GM19397 (cell line): ENCODE results near the gene OTUB1.

Experiments
- ATAC-seq: cut with Tn5 transposase; IDR thresholded peaks from one replicate; pipeline ENCODE4 v1.9.1; 2021; ENCODE audit warnings: mild to moderate bottlenecking, moderate library complexity; ENCODE audit not compliant: unreplicated experiment

The OTUB1 gene

DNA sequence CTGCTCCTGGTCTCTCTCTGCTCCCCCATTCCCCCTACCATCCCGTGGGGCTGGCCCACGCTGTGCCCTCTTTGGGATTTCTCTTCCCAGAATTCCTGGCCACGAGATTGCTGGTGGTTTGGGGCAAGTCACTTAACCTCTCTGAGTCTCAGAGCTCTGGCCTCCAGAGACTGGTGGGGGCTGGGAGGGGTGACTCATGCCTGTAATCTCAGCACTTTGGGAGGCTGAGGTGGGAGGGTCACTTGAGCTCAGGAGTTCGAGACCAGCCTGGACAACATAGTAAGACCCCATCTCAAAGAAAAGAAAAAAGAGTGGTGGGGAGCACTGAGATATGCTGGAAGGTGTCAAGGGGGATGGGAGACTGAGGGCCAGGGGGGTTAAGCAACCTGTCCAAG, 18.3 kb downstream of the OTUB1 start:
- ATAC-seq, result no peak

DNA sequence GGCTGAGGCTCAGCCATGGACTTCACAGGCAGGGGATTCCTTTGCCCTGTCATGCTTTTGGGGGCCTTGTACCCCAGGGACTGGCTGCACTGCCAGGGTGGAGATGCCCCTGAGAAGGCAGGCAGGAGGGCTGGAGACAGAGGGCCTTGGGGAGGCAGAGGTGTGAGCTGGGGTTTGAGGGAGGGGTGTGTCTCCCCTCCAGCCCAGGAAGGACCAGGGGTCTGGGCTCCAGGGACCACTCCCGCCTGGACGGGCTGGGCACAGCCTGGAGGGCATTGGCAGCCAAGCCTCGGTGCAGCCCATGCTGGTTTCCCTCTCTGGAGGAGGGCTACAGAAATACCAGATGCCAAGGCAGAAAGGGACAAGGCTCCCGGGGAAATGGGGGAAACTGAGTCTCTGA, 19.5 kb downstream of the OTUB1 start:
- no peak for ATAC-seq

DNA sequence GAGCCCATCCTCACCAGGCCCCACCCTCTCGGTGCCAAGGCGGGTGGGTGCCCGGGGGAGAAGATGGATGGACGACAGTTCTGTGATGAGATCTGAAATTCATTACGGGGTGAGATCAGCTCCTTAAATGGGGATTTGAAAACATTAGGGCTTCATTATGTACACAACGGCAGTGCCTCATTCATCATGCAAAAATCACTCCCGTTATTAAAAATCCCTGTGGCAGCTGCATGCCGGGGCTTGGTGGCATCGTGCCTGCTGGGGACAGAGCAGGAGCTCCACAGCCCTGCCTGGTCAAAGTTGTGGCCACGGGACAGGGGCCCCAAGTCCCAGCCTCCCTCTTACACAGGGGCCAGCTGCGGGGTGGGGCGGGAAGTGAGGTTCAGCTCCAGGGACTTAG, 20.2 kb downstream of the OTUB1 start:
- ATAC-seq, result no peak

DNA sequence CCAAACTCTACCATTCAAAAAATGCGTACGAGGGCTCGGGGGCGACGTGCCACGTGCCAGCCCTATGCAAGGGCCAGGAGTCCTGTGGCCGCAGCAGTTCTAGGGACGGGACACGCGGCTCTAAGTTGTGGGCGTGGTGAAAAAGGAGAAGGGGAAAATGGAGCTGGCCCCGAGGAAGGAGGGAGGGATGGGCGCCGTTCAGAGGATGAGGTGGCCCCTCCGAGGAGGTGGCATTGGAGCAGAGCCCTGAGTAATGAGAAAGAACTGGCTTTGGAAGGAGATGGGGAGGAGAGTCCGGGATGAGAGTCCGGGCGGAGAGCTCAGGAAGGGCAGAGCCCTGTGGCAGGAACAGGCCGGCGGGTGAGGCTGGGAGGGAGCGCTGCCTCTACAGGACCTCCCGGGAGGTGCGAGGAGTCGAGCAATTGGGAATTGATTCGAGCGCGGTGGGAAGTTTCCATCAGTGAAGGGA, 21.0 kb downstream of the OTUB1 start:
- ATAC-seq, result no peak

DNA sequence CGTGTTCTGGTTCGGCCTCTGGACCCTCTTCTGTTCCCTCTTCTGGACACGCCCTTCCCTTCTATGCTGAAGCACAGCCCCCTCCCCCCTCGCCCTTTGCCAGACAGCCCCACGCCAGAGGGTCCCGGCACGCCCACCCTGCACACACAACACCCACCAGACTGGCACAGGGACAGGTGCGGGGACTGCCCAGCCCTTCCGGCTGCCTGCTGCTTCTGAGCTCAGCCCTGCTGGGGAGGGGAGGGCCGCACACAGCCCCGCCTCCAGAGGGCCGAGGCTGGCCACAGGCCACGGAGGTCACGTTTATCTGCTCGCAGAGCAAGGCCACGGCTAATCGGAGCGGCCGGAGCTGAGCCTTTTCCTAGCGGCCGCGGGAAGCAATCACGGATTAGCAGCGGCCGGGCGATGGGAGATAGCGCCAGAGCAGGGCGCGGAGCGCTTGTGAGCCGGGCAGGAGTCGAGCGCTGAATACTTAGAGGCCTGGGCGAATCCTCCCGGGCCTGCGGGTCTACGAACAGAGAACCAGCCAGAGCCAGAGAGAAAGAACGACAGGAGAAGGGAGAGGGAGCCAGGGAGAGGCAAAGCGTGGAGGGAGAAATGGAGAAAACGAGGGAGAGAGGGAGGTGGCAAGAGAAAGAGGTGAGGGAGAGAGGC, 21.5 kb downstream of the OTUB1 start:
- no peak for ATAC-seq

- no peak for ATAC-seq
Measured at GRCh38 chr11:64008283-64008913, 22.2 kb downstream of the OTUB1 start.

DNA sequence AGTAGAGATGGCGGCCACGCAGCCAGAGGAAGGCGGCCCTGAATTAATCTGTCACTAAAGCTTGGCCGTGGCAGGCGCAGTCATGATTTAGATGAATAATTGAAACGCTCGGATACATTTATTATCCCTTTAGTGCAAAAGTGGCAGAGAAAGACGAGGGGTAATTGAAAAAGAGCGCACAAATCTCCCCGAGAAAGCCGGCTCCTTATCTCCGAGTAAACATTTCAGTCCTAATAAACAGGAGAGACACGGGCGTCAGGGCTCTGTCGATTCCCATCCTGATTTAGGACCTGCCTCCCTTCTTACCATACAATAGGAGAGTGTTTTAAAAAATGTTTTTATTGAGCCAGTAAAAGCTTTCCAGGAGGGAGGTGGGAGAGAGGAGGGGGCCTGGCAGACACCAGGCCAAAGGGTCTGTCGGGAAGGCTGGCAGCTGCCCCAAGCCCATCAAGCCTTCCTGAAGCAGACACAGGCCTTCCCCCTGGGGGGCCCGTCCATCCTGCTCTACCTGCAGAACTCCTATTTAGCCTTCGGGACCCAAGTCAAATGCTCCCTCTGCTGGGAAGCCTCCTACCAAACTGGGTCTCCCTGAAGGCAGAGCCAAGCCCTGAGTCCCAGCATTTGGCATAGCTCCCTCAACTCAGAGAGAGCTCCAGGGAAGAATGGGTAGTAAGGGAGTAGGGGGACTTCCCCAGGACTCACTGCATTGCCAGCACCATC, 22.8 kb downstream of the OTUB1 start:
- ATAC-seq, result no peak

- ATAC-seq, result no peak
Measured at GRCh38 chr11:64009710-64010109, 23.5 kb downstream of the OTUB1 start.

DNA sequence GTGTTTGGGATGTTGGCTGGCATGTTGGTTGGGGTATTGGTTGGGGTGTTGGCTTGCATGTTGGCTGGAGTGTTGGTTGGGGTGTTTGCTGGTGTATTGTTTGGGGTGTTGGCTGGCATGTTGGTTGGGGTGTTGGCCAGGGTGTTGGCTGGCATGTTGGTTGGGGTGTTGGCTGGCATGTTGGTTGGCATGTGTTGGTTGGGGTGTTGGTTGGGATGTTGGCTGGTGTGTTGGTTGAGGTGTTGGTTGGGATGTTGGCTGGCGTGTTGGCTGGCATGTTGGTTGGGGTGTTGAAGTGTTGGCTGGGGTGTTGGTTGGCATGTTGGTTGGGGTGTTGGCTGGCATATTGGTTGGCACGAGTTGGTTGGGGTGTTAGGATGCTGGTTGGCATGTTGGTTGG, 24.5 kb downstream of the OTUB1 start:
- ATAC-seq, result no peak

DNA sequence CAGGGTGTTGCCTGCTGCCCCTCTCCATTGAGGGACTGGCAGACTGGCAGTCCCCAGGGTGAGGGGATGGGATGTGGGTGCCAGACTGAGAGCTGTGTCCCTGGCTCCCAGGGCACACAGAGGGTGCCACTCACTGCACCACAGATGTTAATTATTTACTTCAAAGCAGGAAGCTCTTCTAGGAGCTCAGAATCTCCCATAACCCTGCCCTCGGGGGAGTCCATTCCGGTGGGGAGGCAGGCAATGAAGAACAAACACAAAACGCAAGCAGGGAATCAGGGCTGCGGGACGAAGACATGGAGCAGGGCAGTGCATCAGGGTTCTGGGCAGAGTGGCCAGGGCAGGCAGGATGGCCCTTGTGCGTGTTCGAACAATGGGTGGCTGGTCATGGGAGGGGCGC, 25.1 kb downstream of the OTUB1 start:
- ATAC-seq, result no peak

- no peak for ATAC-seq
Measured at GRCh38 chr11:64013141-64013896, 27.1 kb downstream of the OTUB1 start.

DNA sequence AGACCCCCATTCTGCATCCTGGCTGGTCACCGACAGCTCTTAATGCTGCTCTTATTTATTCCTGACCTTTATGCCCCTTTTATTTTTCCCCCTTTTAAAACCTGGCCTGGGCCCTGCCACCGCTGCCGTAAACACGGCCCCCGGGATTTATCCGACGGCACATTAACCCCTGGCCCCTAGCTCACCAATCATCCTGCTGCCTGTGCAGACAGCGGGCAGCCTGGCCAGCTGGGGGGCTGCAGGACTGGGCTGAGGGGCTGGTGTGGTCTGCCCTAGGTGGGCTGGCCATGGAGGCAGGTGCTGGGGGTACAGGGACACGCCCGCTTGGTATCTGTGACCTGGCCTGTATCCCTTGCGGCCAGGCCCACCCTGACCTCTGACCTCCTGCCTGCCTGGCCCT, 28.1 kb downstream of the OTUB1 start:
- ATAC-seq, result no peak

DNA sequence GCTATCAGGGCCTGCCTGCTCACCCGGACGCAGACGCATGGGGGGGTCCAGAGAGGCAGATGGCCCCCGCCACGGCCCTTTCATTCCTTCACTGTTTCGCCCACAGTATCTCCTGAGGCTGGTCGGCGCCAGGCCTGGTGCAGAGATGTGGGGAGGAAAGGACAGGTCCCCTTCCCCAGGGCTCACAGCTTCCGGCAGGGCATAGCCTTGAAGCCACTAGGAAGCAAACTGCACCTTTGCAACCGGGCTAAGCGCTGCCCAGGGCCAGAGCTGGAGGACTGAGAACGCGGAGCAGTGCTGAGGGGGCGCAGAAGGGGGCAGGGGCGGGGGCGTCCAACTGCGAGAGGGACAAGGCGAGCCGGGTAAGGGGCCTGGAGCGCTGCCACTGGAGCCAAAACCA, 29.3 kb downstream of the OTUB1 start:
- no peak for ATAC-seq

- ATAC-seq, result no peak
Measured at GRCh38 chr11:64015935-64016845, 30.0 kb downstream of the OTUB1 start.

DNA sequence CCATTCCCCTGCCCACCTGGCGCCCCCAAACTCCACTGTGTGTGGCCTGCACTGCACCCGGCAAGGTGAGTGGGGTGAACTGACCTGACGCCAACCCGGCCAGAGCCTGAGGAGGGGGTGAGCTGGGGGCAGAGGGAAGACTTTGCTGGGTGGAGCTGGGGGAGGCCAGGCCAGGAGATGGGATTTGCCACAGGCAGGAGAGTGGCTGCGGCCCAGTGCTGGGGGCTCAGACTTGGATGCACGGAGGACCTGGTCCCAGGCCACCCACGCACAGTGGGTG, 31.6 kb downstream of the OTUB1 start:
- no peak for ATAC-seq

DNA sequence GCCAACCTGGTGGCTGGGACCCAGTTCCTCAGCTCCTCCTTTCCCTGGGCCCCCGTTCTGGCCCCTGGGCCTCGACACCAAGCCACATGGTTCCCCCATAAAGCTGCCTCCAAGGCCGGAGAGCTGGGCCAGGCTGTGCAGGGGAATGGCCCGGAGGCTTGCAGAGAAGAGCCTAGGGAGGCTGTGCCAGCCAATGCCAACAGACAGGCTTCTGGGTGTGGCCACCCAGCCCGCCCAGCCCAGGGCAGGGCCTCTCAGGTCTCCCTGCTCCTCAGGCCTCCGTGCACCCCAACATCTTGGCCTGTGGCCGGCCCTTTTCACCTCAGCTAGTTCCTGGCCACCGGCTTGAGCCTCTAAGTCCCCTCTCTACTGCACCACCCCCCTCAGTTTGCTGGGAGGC, 32.1 kb downstream of the OTUB1 start:
- ATAC-seq, result no peak

- ATAC-seq, result no peak
Measured at GRCh38 chr11:64019106-64020037, 33.1 kb downstream of the OTUB1 start.

DNA sequence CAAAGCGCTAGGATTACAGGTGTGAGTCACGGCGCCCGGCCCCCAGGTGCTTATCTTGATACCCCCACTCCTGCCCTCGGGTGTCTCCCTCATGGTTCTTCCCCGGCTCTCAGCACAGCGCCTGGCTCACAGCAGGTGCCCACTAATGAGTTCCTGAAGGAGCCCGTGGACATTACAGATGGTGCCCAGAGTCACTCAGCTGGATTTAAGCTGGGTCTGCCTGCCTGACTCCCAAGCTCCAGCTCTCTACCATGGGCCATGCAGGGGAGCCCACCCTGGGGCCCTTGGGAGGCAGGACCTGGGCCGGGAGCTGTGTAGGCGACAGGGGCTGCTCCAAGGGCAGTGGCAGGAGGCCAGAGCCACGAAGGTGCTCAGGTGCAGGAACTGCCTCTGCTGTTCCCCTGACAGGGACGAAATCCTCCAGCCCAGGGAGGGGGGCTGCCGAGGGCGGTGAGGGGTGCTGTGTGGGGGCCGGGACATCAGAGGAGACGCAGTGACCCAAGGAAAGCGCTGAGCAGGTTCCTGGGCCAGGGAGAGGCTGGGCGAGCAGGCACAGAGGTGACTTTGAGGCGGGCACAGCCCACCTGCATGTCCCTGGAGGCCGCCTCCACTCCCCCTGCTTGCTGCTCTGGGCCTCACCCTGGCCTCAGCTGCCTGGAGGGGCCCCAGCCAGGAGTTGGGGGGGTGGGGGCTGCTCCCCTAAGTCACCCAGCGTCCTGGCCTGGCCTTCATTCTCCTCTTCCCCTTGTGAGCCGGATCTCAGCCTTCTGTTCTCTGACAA, 34.9 kb downstream of the OTUB1 start:
- no peak for ATAC-seq

DNA sequence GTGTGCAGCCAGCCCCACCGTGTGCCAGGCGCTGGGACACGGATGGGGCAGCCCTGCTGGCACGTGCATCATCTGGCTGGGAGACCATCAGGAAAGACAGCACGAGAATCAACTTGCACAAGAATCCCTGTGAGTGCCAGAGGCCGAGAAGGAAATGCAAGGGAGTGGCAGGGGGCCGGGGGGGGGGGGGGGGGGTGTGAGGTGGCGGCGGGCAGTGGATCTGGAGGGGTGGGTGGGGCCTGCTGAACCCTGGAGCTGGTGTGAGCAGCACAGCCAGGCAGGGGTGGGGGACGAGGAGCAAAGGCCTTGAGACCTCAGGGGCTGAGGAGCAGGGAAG, 35.5 kb downstream of the OTUB1 start:
- ATAC-seq, result no peak
